Measurements from ENCODE around the gene NOD2. TPM values are rescaled to one million over a fixed set of nuclear protein-coding genes. Genes with fewer than 3 reads are reported as not detected.

NOD2 gene
- total RNA-seq, 1 donor from 2014 or later: 8.3 TPM

GRCh38 chr16:50690177-50690576, 3.2 kb upstream of the NOD2 start:
- Mint-ChIP-seq H3K9me3 (peaks cover 4% of the 10 kb centered on the region), H3K27ac (no peak overlapping the region), H3K36me3 (ENCODE audit: low read depth) (peaks cover 2% of the 10 kb centered on the region), H3K27me3 (peaks cover 5% of the 10 kb centered on the region), H3K4me1 (peaks cover 50% of the 10 kb centered on the region), H3K4me3 (no peak overlapping the region)
- intact Hi-C loops (cut with micrococcal nuclease): no loop called here
- no peak for DNase-seq

GRCh38 chr16:50692644-50692998, 785 bp upstream of the NOD2 start:
- Mint-ChIP-seq H3K9me3 (peaks cover 6% of the 10 kb centered on the region), H3K36me3 (ENCODE audit: low read depth) (peaks cover 5% of the 10 kb centered on the region), H3K4me1 (peaks cover 51% of the 10 kb centered on the region), H3K27ac (peak overlapping the region; percentile 42), H3K27me3 (peaks cover 5% of the 10 kb centered on the region), H3K4me3 (peak overlapping the region; percentile 76)
- intact Hi-C loops (cut with micrococcal nuclease): no loop called here
- DNase-seq: no peak

- Mint-ChIP-seq H3K36me3 (ENCODE audit: low read depth) (peaks cover 5% of the 10 kb centered on the region), H3K27me3 (peaks cover 5% of the 10 kb centered on the region), H3K27ac (peak overlapping the region; percentile 72), H3K4me3 (peak overlapping the region; percentile 81), H3K9me3 (peaks cover 3% of the 10 kb centered on the region), H3K4me1 (peaks cover 62% of the 10 kb centered on the region)
- intact Hi-C loops (cut with micrococcal nuclease): no loop called here
- DNase-seq: no peak
These were observed 800 bp downstream of the NOD2 start for GRCh38 chr16:50694206-50694605.

- H3K36me3 Mint-ChIP-seq (ENCODE audit: low read depth): peaks cover 10% of the 10 kb centered on the region
- H3K27me3 Mint-ChIP-seq: peaks cover 5% of the 10 kb centered on the region
- peaks cover 70% of the 10 kb centered on the region for H3K4me1 Mint-ChIP-seq
- H3K4me3 Mint-ChIP-seq: peak overlapping the region; percentile 81
- no peak for DNase-seq
- H3K27ac Mint-ChIP-seq: peak overlapping the region; percentile 72
- intact Hi-C loops (cut with micrococcal nuclease): no loop called here
- peaks cover 3% of the 10 kb centered on the region for H3K9me3 Mint-ChIP-seq
These were observed 1.9 kb downstream of the NOD2 start for GRCh38 chr16:50695017-50696000.

- H3K27me3 Mint-ChIP-seq: peaks cover 5% of the 10 kb centered on the region
- intact Hi-C loops (cut with micrococcal nuclease): loop anchor here (1.0 kb wide), 1 partner anchor 16 kb away; no protein-coding TSS in a partner anchor
These were observed 2.7 kb downstream of the NOD2 start for GRCh38 chr16:50696126-50696525.

GRCh38 chr16:50696575-50697420, 3.4 kb downstream of the NOD2 start:
- Mint-ChIP-seq H3K4me1 (peaks cover 70% of the 10 kb centered on the region), H3K36me3 (ENCODE audit: low read depth) (peaks cover 19% of the 10 kb centered on the region), H3K27me3 (peaks cover 5% of the 10 kb centered on the region), H3K9me3 (peaks cover 11% of the 10 kb centered on the region), H3K27ac (peak overlapping the region; percentile 29), H3K4me3 (peak overlapping the region; percentile 81)
- intact Hi-C loops (cut with micrococcal nuclease): loop anchor here (1.0 kb wide), 1 partner anchor 16 kb away; no protein-coding TSS in a partner anchor
- peak; percentile 72 for DNase-seq

More at GRCh38 chr16:50696126-50696525, 2.7 kb downstream of the NOD2 start:
- Mint-ChIP-seq H3K4me3 (peak overlapping the region; percentile 81), H3K27ac (peak overlapping the region; percentile 29), H3K36me3 (ENCODE audit: low read depth) (peaks cover 13% of the 10 kb centered on the region), H3K4me1 (peaks cover 70% of the 10 kb centered on the region), H3K9me3 (peaks cover 5% of the 10 kb centered on the region)
- DNase-seq: no peak

GRCh38 chr16:50697421-50697715, 4.0 kb downstream of the NOD2 start:
- peaks cover 4% of the 10 kb centered on the region for H3K27me3 Mint-ChIP-seq
- H3K4me1 Mint-ChIP-seq: peaks cover 68% of the 10 kb centered on the region
- H3K4me3 Mint-ChIP-seq: peak overlapping the region; percentile 69
- no peak for DNase-seq
- peak overlapping the region; percentile 84 for H3K27ac Mint-ChIP-seq
- peaks cover 11% of the 10 kb centered on the region for H3K9me3 Mint-ChIP-seq
- peaks cover 20% of the 10 kb centered on the region for H3K36me3 Mint-ChIP-seq (ENCODE audit: low read depth)
- intact Hi-C loops (cut with micrococcal nuclease): no loop called here

- intact Hi-C loops (cut with micrococcal nuclease): loop anchor here (1.0 kb wide), 3 partner anchors 10 to 43 kb away; no protein-coding TSS in a partner anchor
- H3K36me3 Mint-ChIP-seq (ENCODE audit: low read depth): peaks cover 23% of the 10 kb centered on the region
- H3K27ac Mint-ChIP-seq: peak overlapping the region; percentile 84
- peak; percentile 72 for DNase-seq
- peaks cover 62% of the 10 kb centered on the region for H3K4me1 Mint-ChIP-seq
- H3K4me3 Mint-ChIP-seq: peak overlapping the region; percentile 69
- peaks cover 2% of the 10 kb centered on the region for H3K27me3 Mint-ChIP-seq
- peaks cover 11% of the 10 kb centered on the region for H3K9me3 Mint-ChIP-seq
These were observed 4.7 kb downstream of the NOD2 start for GRCh38 chr16:50697881-50698767.

GRCh38 chr16:50699326-50700159, 6.1 kb downstream of the NOD2 start:
- peaks cover 53% of the 10 kb centered on the region for H3K4me1 Mint-ChIP-seq
- intact Hi-C loops (cut with micrococcal nuclease): no loop called here
- no peak for DNase-seq
- peaks cover 2% of the 10 kb centered on the region for H3K27me3 Mint-ChIP-seq
- peaks cover 34% of the 10 kb centered on the region for H3K36me3 Mint-ChIP-seq (ENCODE audit: low read depth)
- peak overlapping the region; percentile 84 for H3K27ac Mint-ChIP-seq
- H3K9me3 Mint-ChIP-seq: peaks cover 19% of the 10 kb centered on the region
- peak overlapping the region; percentile 26 for H3K4me3 Mint-ChIP-seq

GRCh38 chr16:50702725-50703124, 9.3 kb downstream of the NOD2 start:
- H3K4me3 Mint-ChIP-seq: no peak overlapping the region
- peaks cover 51% of the 10 kb centered on the region for H3K4me1 Mint-ChIP-seq
- intact Hi-C loops (cut with micrococcal nuclease): no loop called here
- H3K36me3 Mint-ChIP-seq (ENCODE audit: low read depth): peaks cover 54% of the 10 kb centered on the region
- no peaks in the 10 kb centered on the region for H3K27me3 Mint-ChIP-seq
- H3K27ac Mint-ChIP-seq: no peak overlapping the region
- no peak for DNase-seq
- peaks cover 23% of the 10 kb centered on the region for H3K9me3 Mint-ChIP-seq

- H3K36me3 Mint-ChIP-seq (ENCODE audit: low read depth): peaks cover 65% of the 10 kb centered on the region
- no peak overlapping the region for H3K4me3 Mint-ChIP-seq
- intact Hi-C loops (cut with micrococcal nuclease): no loop called here
- peaks cover 31% of the 10 kb centered on the region for H3K9me3 Mint-ChIP-seq
- H3K27me3 Mint-ChIP-seq: no peaks in the 10 kb centered on the region
- H3K27ac Mint-ChIP-seq: no peak overlapping the region
- no peak for DNase-seq
- peaks cover 51% of the 10 kb centered on the region for H3K4me1 Mint-ChIP-seq
These were observed 10.8 kb downstream of the NOD2 start for GRCh38 chr16:50704245-50704644.

GRCh38 chr16:50705436-50706110, 12.2 kb downstream of the NOD2 start:
- Mint-ChIP-seq H3K36me3 (ENCODE audit: low read depth) (peaks cover 60% of the 10 kb centered on the region), H3K27me3 (no peaks in the 10 kb centered on the region), H3K4me3 (no peak overlapping the region), H3K4me1 (peaks cover 48% of the 10 kb centered on the region), H3K9me3 (peaks cover 32% of the 10 kb centered on the region), H3K27ac (no peak overlapping the region)
- DNase-seq: no peak
- intact Hi-C loops (cut with micrococcal nuclease): no loop called here
